ENCODE measurements around the gene NDUFB10. TPM values are rescaled to one million over a fixed set of nuclear protein-coding genes. Genes with fewer than 3 reads are reported as not detected.

The NDUFB10 gene
- total RNA-seq, 6 experiments from 2014 or later, result 68.7 to 210 (median 81.2) TPM

DNA sequence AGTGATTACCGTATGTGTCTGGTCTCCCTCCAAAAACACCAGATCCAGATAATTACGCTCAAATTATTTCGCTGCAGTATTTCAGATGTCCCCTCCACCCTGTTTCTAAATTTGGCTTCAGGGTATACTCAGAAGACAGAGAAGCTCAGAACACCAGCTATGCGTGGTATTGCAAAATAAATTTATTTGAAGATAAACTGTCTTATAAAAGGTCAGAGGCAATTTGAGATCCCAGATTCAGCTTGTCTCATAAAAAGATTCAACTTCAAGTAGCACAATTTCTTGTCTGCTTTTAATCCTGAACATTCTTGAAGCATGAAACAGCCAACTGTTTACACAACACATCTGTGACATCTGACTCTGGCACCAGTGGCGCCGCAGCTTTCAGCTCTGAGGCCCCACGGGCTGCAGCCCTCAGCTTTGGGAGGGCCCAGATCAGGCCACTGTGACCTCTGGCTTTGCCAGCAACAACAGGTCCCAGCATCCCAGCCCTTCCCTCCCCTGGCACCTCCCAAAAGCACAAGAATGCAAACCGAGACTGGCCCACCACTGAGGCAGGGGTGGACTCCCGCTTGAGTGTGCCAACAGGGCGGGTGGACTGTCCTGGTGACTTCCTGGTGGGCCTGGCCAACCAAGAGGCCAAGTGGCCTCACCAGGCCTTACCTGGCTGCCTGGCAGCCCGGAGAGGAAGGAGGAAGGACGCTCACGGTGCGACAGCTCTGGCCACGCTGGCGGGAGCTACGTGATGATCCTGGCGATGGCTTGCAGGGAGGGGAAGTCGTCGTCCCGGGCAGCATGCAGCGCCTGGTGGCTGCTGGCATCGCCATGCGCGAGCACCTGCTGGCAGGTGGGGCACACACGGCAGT is 38.4 kb downstream of the NDUFB10 start:
- intact Hi-C loops (cut with DNase I), result no loop called here
- TF ChIP-seq, protein P1, sequence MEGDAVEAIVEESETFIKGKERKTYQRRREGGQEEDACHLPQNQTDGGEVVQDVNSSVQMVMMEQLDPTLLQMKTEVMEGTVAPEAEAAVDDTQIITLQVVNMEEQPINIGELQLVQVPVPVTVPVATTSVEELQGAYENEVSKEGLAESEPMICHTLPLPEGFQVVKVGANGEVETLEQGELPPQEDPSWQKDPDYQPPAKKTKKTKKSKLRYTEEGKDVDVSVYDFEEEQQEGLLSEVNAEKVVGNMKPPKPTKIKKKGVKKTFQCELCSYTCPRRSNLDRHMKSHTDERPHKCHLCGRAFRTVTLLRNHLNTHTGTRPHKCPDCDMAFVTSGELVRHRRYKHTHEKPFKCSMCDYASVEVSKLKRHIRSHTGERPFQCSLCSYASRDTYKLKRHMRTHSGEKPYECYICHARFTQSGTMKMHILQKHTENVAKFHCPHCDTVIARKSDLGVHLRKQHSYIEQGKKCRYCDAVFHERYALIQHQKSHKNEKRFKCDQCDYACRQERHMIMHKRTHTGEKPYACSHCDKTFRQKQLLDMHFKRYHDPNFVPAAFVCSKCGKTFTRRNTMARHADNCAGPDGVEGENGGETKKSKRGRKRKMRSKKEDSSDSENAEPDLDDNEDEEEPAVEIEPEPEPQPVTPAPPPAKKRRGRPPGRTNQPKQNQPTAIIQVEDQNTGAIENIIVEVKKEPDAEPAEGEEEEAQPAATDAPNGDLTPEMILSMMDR (IDR thresholded peaks at IDR 0.05), result no peak
- no peak for TF ChIP-seq POLR2A (IDR thresholded peaks at IDR 0.05)
- ATAC-seq (no peak), DNase-seq (no peak)
- Histone ChIP-seq H3K4me3 (no peak overlapping the region), H3K27ac (no peak overlapping the region), H3K4me1 (peaks cover 0 to 8% (median 0%) of the 10 kb centered on the region in 4 donors), H3K27me3 (no peaks in the 10 kb centered on the region), H3K36me3 (peaks cover 8 to 50% (median 21%) of the 10 kb centered on the region in 4 donors), H3K9me3 (no peaks in the 10 kb centered on the region)
- WGBS (ENCODE audit: insufficient coverage, low coverage, low lambda C conversion rate, missing lambda C conversion rate), result 78% methylated on average over 6 of the region's 26 CpGs

DNA sequence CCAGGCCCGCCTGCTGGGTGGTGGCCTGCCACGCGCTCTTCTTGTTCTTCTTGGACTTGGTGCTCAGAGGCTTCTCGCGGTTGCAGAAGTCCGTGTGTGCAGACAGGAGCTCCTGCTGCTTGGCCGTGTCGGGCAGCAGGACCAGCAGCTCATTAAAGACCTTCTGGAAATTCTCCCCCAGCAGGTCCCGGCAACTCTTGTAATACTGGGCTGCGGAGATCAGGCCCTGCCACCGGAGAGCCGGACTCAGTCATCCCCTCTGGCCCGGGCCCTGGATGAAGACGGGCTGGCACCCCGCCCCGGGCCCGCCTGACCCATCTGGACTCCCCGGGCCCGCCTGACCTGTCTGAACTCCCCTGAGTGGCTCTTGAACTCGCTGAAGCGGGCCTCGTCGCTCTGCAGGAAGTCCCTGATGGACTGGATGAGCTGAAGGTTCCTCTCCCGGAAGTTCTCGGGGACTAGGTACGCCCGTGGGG is 39.1 kb downstream of the NDUFB10 start:
- Histone ChIP-seq H3K27me3 (no peaks in the 10 kb centered on the region), H3K36me3 (peaks cover 8 to 56% (median 24%) of the 10 kb centered on the region in 4 donors), H3K4me3 (no peak overlapping the region), H3K27ac (no peak overlapping the region), H3K4me1 (peaks cover 0 to 8% (median 0%) of the 10 kb centered on the region in 4 donors), H3K9me3 (no peaks in the 10 kb centered on the region)
- no CpG with 5 or more reads among the region's 27 CpGs for WGBS (ENCODE audit: insufficient coverage, low coverage, low lambda C conversion rate, missing lambda C conversion rate)
- intact Hi-C loops (cut with DNase I), result no loop called here
- TF ChIP-seq, protein P1 (IDR thresholded peaks at IDR 0.05), result no peak
- no peak for TF ChIP-seq POLR2A (IDR thresholded peaks at IDR 0.05)
- ATAC-seq (no peak), DNase-seq (no peak)

DNA sequence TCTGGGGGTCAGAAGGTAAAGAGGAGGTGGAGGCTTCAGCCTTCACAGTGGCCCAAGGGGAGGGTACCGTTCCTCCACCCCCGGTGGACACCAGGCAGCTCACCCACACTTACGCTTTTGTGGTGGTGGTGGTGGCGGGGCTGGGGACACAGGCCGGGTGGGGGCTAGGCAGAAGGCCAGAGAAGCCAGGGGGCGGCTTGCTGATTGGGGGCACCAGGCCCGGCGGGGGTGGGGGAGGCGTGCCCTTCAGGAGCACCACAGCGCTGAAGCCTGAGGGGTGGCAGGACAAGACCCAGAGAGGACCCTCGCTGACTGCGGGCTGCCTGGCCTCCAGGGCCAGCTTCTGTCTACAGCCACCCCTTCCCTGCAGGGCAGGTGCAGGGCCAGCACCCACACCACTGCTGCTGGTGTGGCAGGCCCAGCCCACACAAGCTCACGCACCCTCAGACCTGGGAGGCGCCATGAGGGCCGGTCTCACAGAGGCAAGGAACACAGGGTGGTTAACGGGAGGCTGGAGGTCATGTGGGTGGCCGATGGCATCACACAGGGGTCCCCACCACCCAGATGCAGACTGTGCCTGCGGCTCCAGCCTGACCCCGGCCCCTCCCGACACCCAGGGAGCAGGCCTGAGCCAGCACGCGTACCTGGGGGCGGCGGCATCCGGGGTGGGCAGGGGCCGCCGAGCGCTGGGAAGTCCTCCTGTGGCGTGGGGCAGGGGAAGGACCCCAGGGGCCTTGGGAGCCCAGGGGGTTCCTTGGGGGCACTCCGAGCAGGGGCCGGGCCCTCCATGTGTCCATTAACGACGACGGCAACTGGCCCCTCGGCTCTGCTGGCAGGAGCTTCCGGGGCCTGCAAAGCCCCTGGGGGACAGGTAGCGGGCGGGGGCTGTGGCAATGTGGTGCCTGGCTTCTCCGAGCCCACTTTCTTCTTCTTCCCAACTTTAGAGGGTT is 39.8 kb downstream of the NDUFB10 start:
- TF ChIP-seq, protein P1 (IDR thresholded peaks at IDR 0.05), result no peak
- no peak for TF ChIP-seq POLR2A (IDR thresholded peaks at IDR 0.05)
- H3K4me3 ChIP-seq, result no peak overlapping the region
- intact Hi-C loops (cut with DNase I), result no loop called here
- H3K4me1 ChIP-seq, result peaks cover 0 to 8% (median 1%) of the 10 kb centered on the region in 4 donors
- H3K27me3 ChIP-seq, result no peaks in the 10 kb centered on the region
- peak in 1 of 3 donors; percentile 49 for DNase-seq
- H3K36me3 ChIP-seq, result peaks cover 8 to 58% (median 24%) of the 10 kb centered on the region in 4 donors
- no peak overlapping the region for H3K27ac ChIP-seq
- no peaks in the 10 kb centered on the region for H3K9me3 ChIP-seq
- WGBS (ENCODE audit: insufficient coverage, low coverage, low lambda C conversion rate, missing lambda C conversion rate), result 80% methylated on average over 1 of the region's 39 CpGs
- no peak for ATAC-seq

DNA sequence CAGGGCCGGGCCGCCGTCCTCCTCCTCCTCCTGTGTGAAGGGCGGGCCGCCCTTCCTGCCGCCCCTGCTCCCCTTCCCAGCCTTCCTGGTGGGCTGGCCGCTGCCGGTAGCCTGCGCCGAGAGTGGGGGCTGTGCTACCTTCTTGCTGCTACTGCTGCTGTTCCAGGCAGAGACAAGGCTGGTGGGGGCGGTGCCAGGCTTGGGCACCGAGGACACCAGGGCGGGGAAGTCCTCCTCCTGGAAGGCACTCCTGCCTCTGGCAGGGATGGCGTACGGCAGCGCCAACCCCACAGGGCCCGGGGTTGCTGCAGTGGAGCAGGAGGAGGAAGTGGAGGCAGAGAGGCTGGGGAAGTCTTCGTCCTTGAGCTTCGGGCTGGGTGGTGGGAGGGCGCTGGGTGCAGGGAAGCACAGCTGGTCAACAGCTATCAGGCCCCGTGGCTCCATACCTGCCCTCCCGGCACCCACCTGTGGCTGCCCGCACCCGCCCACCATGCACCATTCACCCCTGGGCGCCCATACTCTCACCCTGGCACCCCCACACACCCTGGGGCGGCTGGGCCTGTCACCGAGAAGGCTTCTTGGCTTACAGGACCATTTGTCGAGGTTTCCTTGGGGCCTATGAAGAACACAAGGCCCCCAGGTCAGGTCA is 40.7 kb downstream of the NDUFB10 start:
- Histone ChIP-seq H3K27me3 (no peaks in the 10 kb centered on the region), H3K36me3 (peaks cover 8 to 58% (median 24%) of the 10 kb centered on the region in 4 donors), H3K9me3 (no peaks in the 10 kb centered on the region), H3K27ac (no peak overlapping the region), H3K4me1 (peaks cover 0 to 12% (median 5%) of the 10 kb centered on the region in 4 donors), H3K4me3 (no peak overlapping the region)
- intact Hi-C loops (cut with DNase I), result no loop called here
- 97% methylated on average over 6 of the region's 28 CpGs for WGBS (ENCODE audit: insufficient coverage, low coverage, low lambda C conversion rate, missing lambda C conversion rate)
- ATAC-seq (no peak), DNase-seq (peak in 1 of 3 donors; percentile 49)
- TF ChIP-seq, protein P1 (IDR thresholded peaks at IDR 0.05), result no peak
- TF ChIP-seq POLR2A (IDR thresholded peaks at IDR 0.05), result no peak

Measured in right lobe of liver (tissue), 6 donors.